Right lung (tissue), 5 donors: Measurements from ENCODE around the gene TRMT13. TPM values are rescaled to one million over a fixed set of nuclear protein-coding genes. Genes with fewer than 3 reads are reported as not detected.
A peak's percentile ranks its signal among the peaks of the same experiment; 100 is the strongest.
"Not testable (repeated sequence)": the region's sequence is repeated elsewhere in the genome, so short reads cannot be mapped to it uniquely, and the experiment has no call there.

Experiments used
- DNase-seq, 2 donors: peaks; one replicate each; pipeline ENCODE4 v3.0.0-alpha.2; 2013
- polyA plus RNA-seq, 5 donors: library from polyadenylated mRNA; unstranded; fragments of 120-200 nt; gene quantifications; one replicate each; pipeline versions ENCODE4 v1.2.1 to v1.2.3, GENCODE V29; 2013; ENCODE audit warnings: inconsistent platforms in 1 of 5, low replicate concordance in 1 of 5; ENCODE audit not compliant: insufficient read length in 5 of 5, insufficient read depth in 1 of 5

TRMT13 gene
- polyA plus RNA-seq, 5 donors: 30.9 to 63.7 (median 48.5) TPM

DNA sequence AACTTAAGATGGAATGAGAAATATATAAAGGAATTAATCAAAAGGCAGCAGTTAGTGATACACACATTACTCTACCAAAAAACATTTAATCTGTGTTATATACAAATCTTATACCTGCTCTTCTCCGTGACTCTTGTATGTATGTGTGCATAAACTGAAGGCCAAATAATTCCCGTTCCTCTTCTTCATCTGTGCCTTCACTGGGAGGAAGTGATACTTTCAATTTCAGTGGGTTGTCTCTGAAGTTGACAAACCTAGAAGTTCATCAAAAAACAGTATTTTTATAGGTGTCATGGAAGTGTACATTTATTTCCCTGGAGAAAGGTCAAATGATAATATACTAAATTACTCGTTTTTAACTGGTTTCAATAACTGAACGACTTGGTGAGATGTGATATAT lies 19.3 kb downstream of the TRMT13 start:
- DNase-seq: no peak

DNA sequence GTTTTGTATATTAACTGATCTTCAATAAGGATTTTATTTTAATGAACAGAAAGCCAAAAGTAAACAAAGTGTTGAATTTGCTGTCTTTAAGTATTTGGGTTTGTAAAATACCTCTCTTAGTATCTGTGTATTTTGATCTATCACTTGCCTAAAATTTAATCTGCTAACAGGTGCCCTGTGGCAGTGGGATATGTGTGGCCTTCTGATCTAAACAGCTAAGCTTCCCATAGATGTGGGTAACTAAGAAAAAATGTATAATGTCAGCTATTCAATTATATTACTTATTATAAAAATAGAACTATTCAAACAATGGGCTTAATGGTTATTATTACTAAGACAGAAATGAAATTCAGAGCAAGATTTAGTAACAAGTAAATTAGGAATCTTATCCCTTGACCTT lies 29.9 kb downstream of the TRMT13 start:
- DNase-seq: no peak

DNA sequence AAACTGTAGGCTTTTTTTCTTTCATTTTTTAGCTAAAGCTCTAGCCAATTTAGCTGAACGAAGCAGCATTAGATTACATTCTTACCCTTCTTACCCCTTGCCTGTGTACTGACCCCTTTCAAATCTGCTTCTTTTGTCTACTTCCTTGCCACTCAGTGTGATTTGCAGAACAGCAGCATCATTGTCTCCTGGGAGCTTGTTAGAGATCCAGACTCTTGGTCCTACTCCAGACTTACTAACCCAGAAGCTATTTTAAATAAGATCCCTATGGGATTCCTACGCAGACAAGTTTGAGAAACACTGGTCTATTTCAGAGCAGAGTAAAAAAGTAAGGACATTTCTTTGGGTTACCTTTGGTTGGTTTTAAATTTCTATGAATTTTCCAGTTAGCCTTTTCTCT lies 31.3 kb downstream of the TRMT13 start:
- no peak for DNase-seq

DNA sequence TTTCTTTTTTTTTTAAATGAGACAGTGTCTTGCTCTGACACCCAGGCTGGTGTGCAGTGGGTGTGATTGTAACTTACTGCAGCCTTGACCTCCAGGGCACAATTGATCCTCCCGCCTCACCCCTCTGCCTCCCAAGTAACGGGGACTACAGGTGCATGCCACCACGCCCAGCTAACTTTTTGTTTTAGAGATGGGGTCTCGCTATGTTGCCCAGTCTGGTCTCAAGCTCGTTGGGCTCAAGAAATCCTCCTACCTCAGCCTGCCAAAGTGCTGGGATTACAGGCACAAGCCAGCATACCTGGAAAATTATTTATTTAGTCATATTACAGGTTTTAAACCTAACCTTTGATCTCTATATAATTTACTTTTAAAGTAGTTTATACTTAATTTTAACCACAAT lies 31.7 kb downstream of the TRMT13 start:
- DNase-seq: no peak

DNA sequence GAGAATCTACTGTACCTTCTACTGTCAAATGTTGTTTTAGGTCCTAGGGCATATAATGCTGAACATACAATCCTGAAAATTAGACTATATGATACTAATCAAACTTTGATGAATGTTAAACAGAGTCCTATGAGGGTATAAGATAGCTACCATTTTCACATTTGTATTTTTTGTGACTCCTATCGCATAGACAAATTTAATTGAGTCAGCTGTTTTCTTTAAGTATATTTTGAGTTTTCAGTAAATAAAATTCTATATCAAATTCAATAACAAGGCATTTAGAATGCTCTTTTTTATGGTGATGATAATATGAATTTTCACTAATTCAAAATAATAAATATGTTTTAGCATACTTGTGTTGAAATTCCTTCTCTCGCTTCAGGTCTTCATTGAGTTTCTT lies 35.1 kb downstream of the TRMT13 start:
- DNase-seq: no peak

DNA sequence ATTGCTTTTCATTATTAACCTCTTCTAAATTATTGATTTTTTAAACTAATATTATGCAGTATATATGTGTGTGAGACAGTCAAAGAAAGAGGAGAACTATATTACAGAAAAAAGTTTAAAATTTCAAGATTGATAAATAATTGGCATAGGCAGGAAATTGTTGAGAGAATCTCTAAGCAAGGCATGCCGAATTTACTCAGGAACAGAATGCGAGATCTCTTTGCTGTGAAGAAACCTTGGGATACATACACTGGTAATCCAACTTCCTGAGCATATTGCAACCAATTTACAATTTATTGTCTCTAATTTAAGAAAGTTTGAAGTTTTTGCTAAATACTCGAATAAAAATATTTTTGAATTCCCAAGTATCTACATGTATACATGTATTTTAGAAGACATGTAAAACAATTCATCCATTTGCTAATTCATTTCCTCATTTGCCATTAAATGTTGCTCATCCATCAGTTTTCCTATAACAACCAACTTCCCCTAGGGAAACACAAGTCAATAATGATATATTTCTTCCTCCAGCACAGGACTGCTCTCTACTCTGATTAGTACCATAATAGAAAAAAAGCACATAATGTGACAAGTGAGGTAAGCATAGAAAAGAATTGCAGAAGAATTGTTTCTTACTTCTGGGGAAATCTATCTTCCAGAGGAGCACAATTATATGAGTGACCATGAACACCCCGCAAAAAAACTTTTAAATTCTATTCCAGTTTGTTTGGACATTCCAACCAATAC lies 44.5 kb downstream of the TRMT13 start:
- no peak for DNase-seq

DNA sequence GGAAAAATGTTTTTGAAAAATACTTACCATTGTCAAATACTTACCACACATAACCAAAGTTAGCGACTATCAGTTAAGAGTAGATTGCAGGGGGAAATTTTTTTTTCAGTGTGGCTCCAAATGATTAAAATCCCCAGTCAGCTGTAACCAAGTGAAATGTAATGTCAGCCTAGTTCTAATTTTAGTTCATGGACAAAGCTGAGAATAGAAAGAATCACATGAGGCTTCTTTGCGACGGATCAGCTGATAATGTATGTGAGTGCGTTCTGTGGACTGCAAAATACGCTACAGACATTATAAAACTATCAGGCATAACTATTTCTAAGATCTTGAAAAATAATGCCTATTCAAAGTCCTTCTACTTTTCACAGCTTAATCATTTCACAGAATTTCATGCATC lies 45.1 kb downstream of the TRMT13 start, which contains the start of gene LRRC39:
Gene LRRC39, minus strand, starts transcription at position 166 of the 400 bp plus-strand sequence. CDS start 9,740 bp downstream, outside the sequence.
- DNase-seq: no peak

DNA sequence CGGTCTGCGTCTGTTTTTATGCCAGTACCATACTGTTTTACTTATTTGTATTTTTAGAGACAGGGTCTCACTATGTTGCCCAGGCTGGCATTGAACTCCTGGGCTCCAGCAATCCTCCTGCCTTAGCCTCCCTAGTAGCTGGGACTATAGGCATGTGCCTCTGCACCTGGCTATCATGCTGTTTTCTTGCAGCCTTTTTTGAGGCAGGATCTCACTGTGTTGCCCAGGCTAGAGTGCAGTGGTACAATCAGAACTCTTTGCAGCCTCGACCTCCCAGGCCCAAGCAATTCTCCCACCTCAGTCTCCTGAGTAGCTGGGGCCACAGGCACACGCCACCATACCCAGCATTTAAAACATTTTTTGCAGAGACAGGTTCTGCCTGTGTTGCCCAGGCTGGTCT lies 50.4 kb downstream of the TRMT13 start:
- DNase-seq: no peak

DNA sequence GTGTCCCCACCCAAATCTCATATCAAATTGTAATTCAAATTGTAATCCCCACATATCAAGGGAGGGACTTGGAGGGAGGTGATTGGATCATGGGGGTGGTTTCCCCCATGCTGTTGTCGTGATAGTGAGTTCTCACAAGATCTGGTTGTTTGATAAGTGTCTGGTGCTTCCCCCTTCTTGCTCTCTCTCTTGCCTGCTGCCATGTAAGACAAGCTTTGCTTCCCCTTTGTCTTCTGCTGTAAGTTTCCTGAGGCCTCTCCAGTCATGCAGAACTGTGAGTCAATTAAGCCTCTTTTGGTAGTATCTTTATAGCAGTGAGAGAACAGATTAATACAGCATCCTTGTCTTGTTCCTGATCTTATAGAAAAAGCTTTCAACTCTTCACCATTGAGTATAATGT lies 51.6 kb downstream of the TRMT13 start:
- DNase-seq: no peak

DNA sequence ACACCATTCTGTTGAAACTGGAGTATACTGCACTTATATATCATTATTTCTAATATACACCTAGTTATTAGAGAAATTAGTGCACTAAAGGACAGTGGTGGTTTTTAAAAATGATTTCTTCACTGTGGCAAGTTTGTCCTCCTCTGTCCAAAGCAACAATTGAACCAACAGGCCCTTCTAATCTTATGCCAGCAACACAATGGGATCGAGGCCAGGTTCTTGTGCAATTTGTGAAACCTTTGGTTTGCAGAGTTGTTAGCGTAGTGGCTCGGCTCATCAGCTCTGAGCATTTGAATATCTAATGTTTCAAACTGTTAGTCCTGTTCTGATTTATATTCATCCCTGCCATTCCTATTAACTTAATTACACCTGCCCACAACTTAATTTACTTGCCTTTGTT lies 54.9 kb downstream of the TRMT13 start:
- DNase-seq: peak; percentile 47 to 56

DNA sequence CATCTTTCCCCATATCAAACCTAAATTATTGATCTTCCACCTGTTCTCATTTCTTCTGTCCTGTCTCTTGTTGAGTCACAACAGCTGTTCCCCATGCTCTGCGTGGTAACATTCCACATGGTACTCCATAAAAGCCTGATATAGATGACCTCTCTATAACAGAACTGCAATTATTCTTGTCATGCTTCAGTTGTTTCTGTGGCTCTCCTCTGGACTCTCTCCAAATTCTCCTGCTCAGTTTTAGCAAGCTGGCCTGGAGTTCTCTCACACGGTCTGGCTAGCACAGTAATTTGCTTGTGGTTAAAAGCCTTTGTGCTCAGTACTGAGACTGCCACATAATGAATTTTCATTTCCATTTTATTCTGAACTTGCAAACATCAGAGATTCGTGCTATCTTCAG lies 55.7 kb downstream of the TRMT13 start:
- DNase-seq: peak; percentile 21 to 24

DNA sequence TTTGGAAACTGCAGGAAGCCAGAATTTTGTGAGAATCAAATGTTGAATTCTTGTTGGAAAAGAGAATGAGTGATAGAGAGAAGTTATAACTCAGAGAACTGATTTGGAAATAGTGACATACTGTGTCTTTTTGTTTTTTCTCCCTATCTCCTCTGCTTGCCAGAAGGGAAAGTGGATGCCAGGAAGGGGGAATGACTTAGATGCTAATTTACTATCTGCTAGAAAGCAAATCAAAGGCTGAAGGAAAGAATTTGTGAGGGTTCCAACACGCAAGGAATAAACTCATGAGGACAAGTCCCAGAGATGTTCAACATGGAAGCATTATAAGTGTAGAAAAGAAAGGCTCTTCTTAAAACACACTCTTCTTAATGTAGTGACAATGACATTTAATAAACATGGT lies 65.6 kb downstream of the TRMT13 start:
- DNase-seq: no peak

DNA sequence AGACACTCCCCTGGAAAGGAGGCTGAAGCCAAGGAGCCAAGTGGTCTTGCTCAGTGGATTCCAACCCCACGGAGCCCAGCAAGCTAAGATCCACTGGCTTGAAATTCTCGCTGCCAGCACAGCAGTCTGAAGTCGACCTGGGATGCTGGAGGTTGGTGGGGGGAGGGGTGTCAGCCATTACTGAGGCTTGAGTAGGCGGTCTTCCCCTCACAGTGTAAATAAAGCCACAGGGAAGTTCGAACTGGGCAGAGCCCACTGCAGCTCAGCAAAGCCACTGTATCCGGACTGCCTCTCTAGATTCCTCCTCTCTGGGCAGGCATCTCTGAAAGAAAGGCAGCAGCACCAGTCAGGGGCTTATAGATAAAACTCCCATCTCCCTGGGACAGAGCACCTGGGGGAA lies 67.1 kb downstream of the TRMT13 start:
- DNase-seq: not testable (repeated sequence)

Other genes starting within 250 kb of the TRMT13 start
- 10 to 100 TPM; 20.7 to 41.3 (median 28.9) TPM for gene SLC35A3, start 163.2 kb upstream of the TRMT13 start, polyA plus RNA-seq
- gene SASS6, start 233 bp upstream of the TRMT13 start, polyA plus RNA-seq: 10 to 100 TPM in 2 of 5 donors, 1 to 10 TPM in 3; 5.6 to 13.4 (median 9.7) TPM
- 1 to 10 TPM; 3.7 to 8.0 (median 5.2) TPM for gene LRRC39, start 45.1 kb downstream of the TRMT13 start, polyA plus RNA-seq
- 10 to 100 TPM; 10.5 to 22.5 (median 20.2) TPM for gene DBT, start 116.7 kb downstream of the TRMT13 start, polyA plus RNA-seq
- 10 to 100 TPM; 24.1 to 34.1 (median 29.6) TPM for gene RTCA, start 133.1 kb downstream of the TRMT13 start, polyA plus RNA-seq
- 10 to 100 TPM; 11.6 to 16.4 (median 14.6) TPM for gene CDC14A, start 219.3 kb downstream of the TRMT13 start, polyA plus RNA-seq